HG03342 (cell line): Measurements from ENCODE around the gene KRR1.
"Not testable (repeated sequence)": the region's sequence is repeated elsewhere in the genome, so short reads cannot be mapped to it uniquely, and the experiment has no call there.

Experiments used
- ATAC-seq: cut with Tn5 transposase; IDR thresholded peaks from one replicate; pipeline ENCODE4 v1.9.1; 2021; ENCODE audit warnings: mild to moderate bottlenecking, moderate library complexity; ENCODE audit not compliant: unreplicated experiment

Gene KRR1

GRCh38 chr12:75479963-75480461, 31.4 kb downstream of the KRR1 start:
- peak; percentile 40 for ATAC-seq

DNA sequence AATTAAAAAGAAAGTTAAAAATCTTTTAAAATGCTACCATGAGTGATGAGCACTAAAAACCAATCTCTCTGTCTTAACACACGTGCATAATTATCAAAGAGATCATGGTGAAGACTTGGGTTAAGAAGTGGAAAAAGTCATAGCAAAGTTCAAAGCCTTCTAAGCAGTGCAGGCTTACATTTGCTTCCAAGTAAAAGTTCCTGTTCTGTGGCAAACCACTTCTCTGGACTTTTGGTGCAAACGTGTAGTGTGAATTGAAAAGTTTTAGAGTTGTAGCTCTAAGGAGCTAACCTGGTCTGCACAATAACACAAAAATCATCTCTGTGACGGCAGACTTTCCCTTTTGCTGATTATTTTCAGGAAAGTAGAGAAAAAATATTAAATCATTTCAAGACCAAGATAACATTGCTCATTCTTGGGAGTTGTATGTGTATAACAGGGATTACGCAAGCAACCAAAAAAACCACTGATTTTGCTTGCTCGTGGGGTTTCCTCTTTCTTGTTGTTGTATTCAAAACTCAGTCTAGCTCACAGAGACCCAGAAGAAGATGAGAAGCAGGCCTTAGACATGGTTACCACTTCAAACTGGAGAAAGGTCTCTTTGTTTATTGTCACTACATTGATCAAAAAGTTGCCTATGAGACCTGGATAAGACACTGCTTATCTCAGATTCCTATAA, 33.2 kb downstream of the KRR1 start:
- no peak for ATAC-seq

DNA sequence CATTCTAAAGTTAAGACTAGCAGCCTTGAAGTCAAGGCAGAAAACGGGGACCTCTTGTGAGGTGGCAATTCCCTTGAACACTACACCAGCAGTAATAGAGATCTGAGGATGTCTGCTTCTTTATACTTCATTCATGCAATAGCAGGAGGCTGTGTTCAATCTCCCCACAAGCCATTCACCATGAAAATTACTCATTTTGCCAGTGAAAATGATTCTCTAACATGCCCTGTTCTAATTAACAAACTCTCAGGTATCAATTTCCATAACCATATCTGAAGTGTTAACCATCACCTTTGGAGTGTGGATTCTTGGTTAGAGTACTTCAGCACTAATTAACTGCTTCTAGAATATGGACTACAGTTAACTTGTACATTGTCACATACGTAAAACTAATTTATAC, 34.3 kb downstream of the KRR1 start:
- ATAC-seq, result no peak

DNA sequence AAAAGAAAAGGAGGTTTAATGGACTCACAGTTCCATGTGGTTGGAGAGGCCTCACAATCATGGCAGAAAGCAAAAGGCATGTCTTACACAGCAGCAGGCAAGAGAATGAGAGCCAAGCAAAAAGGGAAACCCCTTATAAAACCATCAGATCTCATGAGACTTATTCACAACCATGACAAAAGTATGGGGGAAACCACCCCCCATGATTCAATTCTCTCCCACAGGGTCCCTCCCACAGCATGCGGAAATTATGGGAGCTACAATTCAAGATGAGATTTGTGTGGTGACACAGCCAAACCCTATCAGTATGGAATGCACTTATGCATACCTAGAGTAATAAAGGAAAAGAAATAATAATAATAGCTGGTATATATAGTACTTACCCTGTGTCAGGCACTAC, 35.3 kb downstream of the KRR1 start:
- no peak for ATAC-seq

- ATAC-seq, result no peak
These were observed 37.3 kb downstream of the KRR1 start for GRCh38 chr12:75474116-75474515.

GRCh38 chr12:75471902-75472890, 39.2 kb downstream of the KRR1 start:
- ATAC-seq, result peak; percentile 63

DNA sequence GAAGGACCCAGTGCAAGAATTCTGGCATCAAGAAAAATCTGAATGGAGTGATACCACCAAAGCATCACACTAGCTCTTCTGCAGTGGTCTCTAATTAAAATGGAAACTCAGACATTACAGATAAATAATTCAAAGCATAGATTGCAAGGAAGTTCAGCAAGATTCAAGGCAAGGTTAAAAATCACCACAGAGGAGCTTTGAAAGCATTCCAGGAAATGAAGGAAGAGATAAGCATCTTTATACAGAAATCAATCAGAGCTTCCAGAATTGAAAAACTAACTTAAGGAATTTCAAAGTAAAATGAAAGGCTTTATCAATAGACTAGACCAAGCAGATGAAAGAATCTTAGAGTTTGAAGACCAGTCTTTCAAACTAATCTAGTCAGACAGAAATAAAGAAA, 51.2 kb downstream of the KRR1 start:
- no peak for ATAC-seq

GRCh38 chr12:75459755-75460154, 51.7 kb downstream of the KRR1 start:
- ATAC-seq, result no peak

DNA sequence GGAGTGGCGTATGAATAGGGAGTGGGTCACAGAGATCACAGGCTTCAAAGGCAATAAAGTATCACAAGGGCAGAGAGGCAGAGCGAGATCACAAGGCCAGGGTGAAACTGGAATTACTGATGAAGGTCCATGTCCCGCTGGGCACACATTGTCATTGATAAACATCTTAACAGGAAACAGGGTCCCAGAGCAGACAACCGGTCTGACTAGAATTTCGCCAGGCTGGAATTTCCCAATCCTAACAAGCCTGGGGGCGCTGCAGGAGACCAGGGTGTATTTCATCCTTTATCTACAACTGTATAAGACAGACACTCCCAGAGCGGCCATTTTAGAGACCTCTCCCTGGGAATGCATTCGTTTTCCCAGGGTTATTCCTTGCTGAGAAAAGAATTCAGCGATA, 53.5 kb downstream of the KRR1 start:
- not testable (repeated sequence) for ATAC-seq

GRCh38 chr12:75457191-75457590, 54.2 kb downstream of the KRR1 start:
- no peak for ATAC-seq

- ATAC-seq, result no peak
These were observed 55.6 kb downstream of the KRR1 start for GRCh38 chr12:75455839-75456238.

DNA sequence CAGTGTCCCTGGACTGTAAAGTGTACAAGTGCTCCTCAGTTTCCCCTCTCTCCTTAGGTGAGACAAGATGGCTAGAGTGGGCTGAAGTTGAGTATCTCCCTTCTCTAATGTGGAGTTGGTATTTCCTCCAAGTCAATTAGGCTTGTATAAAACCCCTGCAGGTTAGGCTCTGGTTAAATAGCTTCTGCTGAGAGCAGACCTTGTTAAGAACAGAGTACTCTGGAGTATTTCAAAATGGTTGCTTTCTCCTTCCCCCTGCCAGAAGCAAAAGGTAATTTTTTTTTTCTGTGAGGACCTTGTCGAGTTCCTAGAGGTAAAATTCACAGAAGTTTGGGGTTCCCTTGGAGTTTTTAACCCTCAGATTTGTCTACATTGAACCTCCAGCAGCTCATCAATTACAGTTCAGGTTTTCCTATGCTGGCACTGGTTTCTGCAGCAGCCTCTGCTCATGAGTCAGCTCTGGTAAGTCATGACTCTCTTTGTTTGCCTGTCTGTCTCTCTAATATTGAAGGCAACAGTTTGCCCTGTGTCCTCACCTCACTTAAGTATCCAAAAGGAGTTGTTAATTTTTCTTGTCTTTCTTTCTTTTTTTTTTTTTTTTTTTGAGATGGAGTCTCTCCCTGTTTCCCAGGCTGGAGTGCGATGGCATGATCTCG, 58.6 kb downstream of the KRR1 start:
- no peak for ATAC-seq

- ATAC-seq, result no peak
These were observed 63.6 kb downstream of the KRR1 start for GRCh38 chr12:75447691-75448393.

DNA sequence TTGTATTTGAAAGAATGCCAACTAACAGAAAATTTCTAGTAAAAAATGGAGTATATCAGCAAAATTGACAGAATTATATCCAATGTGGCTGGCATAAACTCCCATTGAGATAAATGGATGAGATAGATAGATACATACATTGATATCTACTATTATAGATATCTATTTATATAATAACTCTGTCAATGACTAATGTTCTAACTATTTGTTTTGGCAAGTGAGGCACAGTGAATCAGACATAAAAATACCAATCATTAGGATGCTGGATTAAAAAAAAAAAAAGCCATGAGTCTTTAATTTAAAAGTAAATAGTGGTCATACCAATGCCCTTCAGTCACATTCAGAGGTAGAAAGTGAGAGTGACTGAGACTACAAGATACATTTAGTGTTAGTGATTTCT, 64.6 kb downstream of the KRR1 start:
- ATAC-seq, result no peak

DNA sequence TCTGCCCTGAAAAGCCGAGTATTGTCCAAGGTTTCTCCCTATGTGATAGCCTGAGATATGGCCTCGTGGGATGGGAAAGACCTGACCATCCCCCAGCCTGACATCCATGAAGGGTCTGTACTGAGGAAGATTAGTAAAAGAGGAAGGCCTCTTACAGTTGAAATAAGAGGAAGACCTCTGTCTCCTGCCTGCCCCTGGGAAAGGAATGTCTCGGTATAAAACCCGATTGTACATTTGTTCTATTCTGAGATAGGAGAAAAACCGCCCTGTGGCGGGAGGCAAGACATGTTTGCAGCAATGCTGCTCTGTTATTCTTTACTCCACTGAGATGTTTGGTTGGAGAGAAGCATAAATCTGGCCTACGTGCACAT, 66.3 kb downstream of the KRR1 start:
- not testable (repeated sequence) for ATAC-seq

- no peak for ATAC-seq
These were observed 66.8 kb downstream of the KRR1 start for GRCh38 chr12:75444429-75445136.

GRCh38 chr12:75443709-75444108, 67.7 kb downstream of the KRR1 start:
- ATAC-seq, result no peak

- not testable (repeated sequence) for ATAC-seq
These were observed 69.0 kb downstream of the KRR1 start for GRCh38 chr12:75442454-75442853.

DNA sequence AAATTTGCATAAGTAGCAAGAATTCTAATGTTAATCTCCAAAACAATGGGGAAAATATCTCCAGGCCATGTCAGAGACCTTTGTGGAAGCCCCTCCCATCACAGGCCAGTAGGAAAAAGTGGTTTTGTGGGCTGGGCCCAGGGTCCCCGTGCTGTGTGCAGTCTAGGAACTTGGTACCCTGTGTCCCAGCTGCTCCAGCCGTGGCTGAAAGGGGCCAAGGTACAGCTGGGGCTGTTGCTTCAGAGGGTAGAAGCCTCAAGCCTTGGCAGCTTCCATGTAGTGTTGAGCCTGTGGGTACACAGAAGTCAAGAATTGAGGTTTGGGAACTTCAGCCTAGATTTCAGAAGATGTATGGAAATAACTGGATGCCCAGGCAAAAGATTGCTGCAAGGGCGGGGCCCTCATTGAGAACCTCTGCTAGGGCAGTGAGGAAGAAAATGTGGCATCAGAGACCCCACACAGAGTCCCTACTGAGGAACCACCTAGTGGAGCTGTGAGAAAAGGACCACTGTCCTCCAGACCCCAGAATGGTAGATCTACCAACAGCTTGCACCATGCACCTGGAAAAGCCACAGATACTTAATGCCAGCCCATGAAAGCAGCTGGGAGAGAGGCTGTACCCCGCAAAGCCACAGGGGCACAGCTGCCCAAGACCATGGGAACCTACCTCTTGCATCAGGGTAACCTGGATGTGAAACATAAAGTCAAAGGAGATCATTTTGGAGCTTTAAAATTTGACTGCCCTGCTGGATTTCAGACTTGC, 69.5 kb downstream of the KRR1 start:
- ATAC-seq, result not testable (repeated sequence)
